ENCODE measurements around the gene NID2.

The NID2 gene, protein sequence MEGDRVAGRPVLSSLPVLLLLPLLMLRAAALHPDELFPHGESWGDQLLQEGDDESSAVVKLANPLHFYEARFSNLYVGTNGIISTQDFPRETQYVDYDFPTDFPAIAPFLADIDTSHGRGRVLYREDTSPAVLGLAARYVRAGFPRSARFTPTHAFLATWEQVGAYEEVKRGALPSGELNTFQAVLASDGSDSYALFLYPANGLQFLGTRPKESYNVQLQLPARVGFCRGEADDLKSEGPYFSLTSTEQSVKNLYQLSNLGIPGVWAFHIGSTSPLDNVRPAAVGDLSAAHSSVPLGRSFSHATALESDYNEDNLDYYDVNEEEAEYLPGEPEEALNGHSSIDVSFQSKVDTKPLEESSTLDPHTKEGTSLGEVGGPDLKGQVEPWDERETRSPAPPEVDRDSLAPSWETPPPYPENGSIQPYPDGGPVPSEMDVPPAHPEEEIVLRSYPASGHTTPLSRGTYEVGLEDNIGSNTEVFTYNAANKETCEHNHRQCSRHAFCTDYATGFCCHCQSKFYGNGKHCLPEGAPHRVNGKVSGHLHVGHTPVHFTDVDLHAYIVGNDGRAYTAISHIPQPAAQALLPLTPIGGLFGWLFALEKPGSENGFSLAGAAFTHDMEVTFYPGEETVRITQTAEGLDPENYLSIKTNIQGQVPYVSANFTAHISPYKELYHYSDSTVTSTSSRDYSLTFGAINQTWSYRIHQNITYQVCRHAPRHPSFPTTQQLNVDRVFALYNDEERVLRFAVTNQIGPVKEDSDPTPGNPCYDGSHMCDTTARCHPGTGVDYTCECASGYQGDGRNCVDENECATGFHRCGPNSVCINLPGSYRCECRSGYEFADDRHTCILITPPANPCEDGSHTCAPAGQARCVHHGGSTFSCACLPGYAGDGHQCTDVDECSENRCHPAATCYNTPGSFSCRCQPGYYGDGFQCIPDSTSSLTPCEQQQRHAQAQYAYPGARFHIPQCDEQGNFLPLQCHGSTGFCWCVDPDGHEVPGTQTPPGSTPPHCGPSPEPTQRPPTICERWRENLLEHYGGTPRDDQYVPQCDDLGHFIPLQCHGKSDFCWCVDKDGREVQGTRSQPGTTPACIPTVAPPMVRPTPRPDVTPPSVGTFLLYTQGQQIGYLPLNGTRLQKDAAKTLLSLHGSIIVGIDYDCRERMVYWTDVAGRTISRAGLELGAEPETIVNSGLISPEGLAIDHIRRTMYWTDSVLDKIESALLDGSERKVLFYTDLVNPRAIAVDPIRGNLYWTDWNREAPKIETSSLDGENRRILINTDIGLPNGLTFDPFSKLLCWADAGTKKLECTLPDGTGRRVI (N-terminal part only)

DNA sequence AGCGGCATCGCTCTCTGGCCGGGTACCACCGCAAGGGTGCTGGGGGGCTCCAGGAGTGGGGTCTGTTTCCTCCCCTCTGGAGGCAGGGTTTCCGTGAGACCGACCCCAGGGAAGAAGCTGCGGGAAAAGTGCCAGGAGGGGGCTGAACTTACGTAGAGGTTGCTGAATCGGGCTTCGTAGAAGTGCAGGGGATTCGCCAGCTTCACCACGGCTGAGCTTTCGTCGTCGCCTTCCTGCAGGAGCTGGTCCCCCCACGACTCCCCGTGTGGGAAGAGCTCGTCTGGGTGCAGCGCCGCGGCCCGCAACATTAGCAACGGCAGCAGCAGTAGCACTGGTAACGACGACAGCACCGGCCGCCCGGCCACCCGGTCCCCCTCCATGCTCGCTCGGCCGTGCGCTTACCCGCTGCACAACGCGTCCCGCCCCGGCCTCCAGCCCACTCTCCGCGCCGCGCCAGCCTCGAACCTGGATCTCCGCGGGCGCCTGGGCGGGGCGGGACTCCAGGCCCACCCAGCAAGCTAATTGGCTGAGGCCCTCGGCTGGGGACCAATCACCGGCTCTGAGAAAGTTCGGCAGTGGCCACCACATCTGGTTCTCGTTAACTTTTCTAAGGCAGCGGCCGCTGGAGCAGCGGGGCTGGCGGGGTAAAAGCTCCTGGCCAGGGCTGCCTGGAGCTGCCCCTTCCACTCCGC is at the start of gene NID2:
Gene NID2 (minus strand): TSS at position 445 of the 692 bp plus-strand sequence. CDS start 65 bp downstream, at position 380.
- peak; percentile 95 for DNase-seq

DNA sequence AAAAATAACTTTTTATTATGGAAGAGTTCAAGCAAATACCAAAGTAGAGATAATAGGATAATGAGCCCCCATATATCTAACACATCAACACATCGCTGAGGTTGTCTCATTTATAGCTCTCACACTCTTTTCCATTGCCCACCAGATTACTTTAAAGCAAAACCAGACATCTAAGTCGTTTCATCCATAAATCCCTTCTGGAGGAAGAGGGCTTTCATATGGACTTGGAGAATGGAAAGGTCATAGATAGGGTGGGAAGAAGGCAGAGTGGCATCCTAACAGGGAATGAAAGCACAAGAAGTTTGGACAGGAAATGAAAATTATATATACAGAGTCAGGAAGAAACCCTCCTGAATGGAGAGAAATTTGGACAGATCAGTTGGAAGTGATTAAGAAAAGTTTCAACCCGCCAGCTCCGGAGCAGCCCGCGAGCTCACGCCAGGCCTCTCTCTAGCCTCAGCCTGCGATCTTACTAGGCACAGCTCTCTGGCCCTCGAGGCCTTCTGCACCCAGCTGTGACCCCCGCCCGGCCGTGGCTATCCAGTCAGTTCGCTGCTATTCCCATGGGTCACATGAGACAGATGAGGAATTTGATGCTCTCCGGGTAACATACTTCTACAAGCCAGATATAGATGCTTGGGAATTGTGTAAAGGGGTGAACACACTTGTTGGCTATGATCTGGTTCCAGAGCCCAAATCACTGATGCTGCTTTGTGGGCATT is 48.4 kb upstream of the NID2 start:
- DNase-seq: no peak

DNA sequence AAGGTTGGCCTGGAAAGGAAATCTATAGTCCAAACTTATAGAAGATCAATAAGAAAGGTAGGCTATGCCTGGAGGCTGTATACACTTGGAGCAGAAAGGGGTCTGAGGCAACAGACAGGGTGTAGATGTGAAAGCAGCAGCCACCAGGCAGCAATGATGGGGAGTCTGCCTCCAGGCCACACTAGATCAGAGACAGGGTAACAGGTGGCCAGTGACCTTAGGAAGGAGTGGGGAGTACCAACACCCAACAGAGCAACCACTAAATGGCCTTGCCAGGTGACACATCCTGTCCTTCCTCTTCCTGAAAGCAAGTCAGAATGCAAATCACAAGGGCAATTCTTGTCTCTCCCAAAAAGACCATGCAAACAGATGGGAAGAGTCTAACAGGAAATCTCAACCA is 46.4 kb upstream of the NID2 start:
- no peak for DNase-seq

DNA sequence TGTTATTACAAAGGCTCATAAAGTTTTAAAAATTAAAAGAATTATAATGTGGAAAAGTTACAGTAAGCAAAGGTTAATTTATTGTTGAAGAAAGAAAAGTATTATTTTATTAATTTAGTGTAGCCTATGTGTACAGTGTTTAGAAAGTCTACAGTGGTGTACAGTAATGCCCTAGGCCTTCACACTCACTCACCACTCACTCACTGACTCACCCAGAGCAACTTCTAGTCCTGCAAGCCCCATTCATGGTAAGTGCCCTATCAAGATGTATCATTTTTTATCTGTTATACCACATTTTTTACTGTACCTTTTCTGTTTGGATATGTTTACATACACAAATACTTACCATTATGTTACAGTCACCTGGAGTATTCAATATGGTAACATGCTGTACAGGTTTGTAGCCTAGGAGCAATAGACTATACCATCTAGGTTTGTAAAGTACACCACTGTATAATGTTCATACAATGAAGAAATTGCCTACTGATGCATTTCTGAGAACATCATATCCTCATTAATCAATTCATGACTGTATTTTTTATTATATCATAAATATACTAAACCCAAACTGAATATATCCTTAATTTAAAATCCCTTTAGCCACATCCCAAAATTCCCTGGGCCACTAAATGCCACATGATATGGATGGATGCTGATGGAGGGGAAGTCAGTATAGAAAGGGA is 43.6 kb upstream of the NID2 start:
- DNase-seq: no peak

DNA sequence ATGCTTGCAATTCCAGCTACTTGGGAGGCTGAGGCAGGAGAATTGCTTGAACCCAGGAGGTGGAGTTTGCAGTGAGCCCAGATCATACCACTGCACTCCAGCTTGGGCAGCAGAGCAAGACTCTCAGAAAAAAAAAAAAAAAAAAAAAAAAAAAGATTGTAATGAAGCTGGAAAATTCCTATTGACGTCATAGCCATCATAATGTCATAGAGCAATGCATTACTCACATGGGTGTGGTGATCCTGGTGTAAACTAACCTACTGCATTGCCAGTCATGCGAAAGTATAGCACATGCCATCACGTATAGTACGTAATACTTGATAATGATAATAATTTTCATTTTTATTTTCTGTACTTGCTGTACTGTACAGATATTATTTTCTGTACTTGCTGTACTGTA is 42.7 kb upstream of the NID2 start:
- DNase-seq: no peak

DNA sequence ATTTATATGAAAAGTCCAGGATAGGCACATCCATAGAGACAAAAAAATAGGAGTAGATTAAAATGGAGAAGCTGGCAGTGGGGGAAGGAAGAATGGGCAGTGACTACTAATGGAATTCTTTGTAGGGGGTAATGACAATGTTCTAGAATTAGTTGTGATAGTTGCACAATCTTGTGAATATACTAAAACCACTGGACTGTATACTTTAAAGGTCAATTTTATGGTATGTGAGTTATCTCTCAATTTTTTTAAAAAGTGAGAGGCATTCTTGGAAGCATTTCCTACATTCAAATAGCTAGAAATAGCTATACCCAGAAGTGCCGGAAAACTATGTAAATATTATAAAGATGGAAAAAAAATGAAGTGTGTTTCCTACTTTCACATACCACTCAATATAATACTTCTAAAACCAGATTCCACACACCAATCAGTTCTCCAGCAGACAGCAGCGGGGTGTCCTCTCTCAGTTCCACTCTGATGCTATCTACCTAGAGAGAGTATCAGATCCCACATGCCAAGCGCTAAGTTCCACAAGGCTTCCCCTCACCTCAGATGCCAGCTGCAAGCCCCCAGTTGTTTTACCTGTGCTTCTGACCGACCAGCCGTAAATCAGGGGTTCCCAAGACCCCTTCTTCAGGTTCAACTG is 41.7 kb upstream of the NID2 start:
- no peak for DNase-seq

DNA sequence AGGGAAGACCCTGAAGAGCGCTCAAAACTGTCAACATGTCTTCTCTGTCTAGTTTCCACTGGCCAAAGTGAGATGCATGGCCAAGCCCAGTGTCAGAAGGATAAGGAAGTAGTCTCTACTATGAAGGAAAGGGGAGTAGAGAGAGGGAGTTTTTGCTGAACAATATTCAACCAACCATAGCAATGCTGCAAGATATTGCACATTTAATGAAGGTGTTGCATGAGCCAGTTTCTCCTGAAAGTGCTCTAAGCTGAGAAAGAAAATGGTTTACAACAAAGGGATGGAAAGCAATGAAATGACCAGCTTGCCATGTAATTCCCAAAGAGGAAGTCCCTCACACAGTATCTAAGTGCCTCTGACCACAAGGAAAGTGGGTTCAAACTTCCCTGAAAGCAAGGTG is 40.0 kb upstream of the NID2 start:
- no peak for DNase-seq

DNA sequence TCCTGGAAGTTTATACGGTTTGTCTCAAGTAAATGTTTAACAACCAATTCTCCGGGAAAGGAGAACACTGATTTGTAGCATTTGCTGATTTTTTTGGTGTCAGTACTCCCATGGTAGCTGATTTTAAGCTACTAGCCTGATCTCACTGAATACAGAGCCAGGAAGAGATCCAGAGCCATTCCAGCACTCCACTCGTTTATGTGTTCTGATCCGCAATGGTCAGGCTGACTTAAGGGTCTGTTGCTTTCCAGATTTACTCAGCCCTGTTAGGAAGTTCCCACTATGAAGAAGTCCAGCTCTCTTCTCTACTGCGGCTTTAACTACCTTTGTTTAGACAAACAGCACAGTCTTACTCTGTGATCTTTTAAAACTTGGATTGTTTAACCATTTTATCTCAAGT is 38.0 kb upstream of the NID2 start:
- no peak for DNase-seq

DNA sequence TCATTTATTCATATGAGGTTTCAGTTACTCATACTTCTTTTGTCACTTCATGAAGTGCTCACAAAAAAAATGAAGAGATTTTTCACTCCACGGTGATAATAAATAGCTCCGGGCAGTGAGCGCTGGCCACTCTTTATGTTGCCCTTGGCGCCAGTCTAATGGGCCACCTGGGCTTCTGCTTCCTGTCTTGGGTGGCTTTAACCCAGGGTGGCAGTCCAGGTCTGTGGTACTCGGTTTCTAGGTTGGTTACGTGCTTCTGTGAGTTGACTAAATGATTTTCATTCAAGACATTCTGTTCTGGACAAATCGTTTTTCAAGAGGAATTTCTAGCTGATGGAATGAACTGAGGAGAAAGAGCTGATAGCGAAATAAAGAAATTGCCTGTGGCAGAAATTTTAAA is 34.6 kb upstream of the NID2 start:
- DNase-seq: no peak

DNA sequence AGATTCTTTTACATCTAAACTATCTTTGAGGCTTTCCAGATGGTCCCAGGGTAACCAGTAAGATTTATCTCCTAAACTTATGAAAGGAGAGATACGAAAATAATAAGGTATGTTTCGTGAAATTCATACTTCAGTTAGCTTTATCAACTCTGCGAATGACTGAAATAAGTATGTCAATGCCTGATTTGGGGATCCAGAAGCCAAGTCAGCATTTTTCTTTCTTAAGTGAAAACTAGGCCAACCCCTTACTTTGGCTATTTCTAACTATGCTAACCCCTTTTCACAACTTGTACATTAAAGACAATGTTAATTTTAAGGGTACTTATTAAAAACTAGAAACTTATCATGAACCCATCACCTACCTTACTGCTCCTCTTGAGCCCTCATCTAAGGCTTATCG is 26.9 kb upstream of the NID2 start:
- DNase-seq: no peak

DNA sequence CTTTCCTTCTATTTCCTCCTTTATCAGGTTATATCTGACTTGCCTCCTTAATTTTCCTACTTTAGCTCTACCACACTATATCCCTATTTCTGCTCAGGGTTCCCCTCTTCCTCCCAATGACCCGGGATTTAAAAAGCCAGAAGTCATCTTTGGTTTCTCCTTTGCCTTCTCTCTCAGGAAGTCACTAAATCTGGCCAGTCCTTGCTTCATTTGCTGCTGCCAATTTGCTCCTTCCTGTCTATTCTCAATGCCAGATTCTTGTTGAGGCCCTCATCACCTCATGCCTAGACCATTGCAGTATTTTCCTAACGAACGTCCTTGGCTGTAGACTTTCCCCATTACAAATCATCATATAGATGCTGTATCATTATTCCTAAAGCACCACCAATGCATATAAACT is 26.5 kb upstream of the NID2 start:
- DNase-seq: no peak

DNA sequence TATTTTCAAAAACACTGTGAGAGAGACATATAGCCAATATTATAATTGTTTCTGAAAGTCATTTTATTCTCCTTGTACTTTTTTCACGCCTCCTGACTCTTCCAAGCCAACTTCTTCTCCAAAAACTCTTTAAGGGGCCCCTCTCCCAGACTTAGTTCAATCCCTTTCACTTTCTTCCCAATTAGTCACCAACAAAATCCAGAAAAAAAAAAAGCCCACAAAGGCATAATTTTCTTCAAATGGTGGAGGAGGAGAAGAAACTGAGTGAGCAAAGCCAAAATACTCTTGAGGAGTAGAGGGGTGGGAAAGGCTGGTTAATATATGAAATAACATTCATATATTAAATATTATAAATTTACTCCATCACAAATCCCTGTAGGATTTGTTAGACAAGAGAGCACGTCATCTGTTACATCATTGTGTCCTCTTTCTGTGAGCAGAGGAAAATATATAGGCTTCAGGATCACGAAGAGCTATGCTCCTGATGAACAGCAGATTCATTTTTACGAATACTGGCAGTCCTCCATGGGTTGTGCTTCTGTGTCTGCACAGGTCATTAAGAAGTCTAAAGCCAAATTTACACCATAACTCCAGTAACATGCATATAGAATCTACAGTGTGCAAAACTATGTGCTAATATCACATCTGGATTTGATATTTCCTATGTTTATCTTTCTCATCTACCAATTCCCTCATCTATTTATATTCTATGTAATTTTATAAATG is 25.9 kb upstream of the NID2 start:
- DNase-seq: peak; percentile 73

DNA sequence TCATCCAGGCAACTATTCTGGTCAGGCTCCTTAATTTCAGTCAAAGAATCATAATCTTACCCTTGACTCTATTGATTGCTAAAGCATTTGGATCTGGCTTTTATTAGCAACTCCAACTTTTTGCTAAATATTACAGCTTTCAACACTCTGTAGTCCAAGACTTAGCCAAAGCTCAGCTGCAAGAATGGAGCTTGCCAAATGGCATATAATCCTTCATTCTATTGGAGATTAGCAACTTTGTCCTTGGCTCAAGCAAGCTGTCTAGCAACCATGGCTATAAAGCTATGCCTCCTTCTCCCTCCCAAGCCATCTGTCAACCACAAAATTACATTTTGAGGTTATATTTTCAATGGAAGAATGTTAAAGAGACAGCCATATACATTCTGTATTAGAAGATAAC is 23.1 kb upstream of the NID2 start:
- no peak for DNase-seq

DNA sequence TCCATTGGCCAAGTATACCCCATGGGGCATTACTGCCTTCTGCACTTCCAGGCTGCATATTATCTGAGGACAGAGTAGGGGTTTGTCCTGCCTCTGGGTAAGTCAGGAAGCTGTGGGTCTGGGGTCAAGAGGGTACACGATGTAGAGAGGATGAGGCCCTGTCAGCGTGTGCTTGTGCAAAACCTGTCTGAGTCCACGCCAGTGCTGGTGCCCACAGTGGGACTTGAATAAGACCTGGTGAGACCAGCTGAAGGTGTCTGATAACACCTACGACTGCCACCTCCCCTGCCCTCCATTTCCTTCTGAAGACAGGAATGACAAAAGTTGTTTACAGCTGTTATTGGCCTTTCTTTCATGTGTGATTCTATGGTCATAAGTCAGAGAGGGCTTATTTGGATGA is 22.1 kb upstream of the NID2 start:
- no peak for DNase-seq

DNA sequence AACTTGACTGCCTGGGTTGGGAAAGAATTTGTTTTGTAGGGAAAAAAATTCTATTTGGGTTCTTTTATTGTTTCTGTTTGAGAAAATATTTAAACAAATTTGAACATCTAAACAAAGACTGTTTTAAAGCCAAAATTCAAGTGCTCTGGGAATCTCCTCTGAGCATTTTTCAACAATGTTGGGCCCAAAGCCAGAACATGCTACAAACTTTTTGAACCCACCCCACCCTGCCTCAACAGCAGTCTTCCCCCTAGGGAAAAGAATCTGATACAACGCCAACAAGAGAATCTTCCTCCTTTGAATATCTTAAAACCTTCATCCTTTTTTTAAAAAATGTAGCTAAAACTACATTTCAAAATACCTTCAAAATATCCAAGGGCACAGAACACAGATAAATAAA is 20.4 kb upstream of the NID2 start:
- DNase-seq: peak; percentile 43

DNA sequence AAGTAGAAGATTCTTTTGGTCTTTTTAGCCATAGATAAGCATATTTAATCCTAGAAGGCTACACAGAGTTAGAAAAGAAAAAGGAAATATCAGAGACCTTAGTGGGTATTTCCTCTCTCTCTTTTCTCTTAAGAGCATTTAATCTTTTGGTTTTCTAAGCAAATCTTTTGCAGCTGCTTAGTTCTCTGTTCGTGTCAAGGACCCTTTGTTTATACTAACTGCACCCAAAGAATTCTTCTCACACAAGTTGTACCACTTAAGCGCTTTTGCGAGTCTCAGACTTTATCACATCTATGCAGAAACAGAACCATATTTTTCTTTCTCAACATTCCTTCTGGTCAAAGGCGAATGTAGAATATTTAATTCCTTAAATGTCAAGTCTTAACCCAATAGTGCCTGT is 17.9 kb upstream of the NID2 start:
- peak; percentile 59 for DNase-seq

DNA sequence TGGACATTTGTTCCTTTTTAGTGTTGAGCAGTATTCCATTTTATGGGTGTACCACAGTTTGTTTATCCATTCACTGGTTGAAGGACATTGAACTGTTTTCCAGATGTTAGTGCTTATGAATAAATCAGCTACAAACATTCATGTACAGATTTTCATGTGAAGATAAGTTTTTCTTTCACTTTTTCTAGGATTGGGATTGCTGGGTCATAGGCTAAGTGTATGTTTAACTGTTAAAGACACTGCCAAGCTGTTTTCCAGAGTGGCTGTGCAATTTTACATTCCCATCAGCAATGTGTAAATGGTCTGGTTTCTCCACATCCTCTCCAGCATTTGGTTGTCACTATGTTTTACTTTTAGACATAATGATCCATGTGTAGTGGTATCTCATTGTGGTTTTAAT is 14.0 kb upstream of the NID2 start:
- no peak for DNase-seq

DNA sequence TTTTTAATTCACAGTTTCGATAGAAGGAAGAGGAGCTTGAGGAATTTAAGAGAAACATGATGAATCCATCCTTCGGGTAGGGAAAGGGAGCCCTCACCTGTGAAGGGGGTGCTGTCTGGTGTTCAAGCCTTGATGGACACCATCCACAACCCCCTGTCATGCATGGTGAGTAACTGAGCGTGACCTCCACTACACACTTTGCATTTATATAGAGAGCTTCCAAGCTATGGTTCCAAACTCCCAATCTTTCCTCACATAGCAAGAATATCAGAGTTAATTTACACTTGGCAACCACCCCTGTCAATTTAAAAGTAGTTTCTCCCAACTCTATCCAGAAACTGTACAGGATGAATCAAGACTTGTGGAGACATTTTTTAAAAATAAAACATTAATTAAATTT is 13.1 kb upstream of the NID2 start:
- DNase-seq: no peak

DNA sequence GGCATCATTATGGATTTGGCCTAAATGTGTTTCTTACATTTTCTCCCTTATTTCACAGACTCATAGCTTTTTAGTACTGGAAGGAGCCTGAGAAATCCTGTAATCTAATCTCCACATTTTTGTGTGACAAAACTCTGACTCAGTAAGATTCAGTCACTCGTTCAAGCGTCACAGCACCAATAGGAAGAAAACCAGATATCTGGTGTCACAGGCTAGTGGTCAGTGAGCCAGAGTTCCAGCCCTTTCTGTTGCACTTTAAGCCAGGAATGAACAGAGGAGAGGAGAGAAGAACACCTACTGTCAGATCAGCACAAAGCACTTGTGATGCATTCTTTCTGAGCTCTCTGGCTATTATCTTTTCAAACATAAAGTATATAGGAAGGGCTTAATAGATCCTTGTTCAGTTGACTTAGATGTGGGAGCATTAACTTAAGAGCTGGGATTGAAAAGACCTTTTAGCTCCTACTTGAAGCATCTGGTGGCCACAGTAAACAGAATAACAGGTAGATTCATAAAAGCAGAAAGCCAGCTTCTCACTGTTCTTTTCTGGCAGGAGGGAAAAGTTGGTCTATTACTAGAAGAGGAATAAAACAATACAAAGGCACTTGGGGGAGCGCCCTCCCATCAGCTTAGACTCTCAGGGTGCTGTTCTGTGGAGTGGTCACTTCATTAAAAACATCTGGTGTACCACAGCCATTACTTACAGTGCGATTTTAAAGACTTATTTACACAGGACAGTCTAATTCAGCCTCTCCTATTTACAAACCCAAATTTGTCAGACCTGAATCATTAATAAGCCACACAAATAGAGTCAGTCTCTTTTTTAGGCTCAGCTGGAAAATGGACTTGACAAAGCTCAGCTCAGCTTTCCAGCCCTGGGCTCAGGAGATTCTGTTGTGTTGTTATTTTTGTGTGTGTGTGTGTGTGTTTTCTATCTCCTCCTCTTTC is 12.2 kb upstream of the NID2 start:
- DNase-seq: no peak

Measured in eye (tissue), 1 donor.